ENCODE measurements around the gene MTR.

Gene MTR

DNA sequence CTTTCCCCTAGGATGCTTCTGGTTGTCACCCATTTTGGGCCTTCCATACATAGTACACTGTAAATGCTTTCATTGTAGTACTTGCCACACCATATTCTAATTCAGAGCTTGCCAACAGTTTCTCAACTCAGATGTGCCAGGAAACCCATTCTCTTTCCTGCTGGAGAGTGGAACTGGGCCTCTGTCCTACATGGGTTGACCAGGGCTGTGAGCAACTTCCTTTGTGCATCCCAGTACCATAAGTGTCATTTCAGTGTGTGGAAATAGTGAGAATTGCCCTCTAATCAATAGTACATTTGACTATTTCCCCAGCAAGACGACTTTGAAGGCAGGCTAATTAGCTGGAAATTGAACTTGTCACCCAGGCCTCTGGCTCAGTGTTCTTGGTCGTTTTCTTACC is 74.8 kb downstream of the MTR start:
- Histone ChIP-seq H3K36me3 (ENCODE audit: control insufficient read depth, insufficient read depth, low read length) (no peaks in the 10 kb centered on the region), H3K4me1 (ENCODE audit: control insufficient read depth, insufficient read depth, low read length) (no peaks in the 10 kb centered on the region), H3K27me3 (ENCODE audit: control insufficient read depth, insufficient read depth, low read length) (no peaks in the 10 kb centered on the region), H3K9me3 (ENCODE audit: control insufficient read depth, insufficient read depth, low read length) (no peaks in the 10 kb centered on the region), H3K4me3 (ENCODE audit: low read depth, low read length) (no peak overlapping the region), H3K9ac (ENCODE audit: low read depth, low read length) (no peak overlapping the region)

DNA sequence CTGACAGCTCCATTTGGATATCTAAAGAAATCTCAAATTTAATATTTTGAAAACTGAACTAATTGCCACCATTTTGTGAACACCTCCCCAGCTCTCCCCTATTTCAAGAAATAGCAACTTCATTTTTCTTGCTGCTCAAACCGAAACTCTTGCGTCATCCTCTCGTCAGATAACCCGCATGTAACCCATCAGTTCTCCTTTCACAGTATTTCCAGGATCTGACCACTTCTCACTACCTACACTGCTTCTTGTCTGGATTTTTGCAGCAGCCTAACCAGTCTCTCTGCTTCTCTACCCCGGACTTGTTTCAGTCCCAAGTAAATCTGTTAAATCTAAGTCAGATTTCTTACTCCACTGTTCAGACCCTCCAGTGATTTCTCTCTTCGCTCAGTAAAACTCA is 75.6 kb downstream of the MTR start:
- Histone ChIP-seq H3K9ac (ENCODE audit: low read depth, low read length) (no peak overlapping the region), H3K36me3 (ENCODE audit: control insufficient read depth, insufficient read depth, low read length) (no peaks in the 10 kb centered on the region), H3K27me3 (ENCODE audit: control insufficient read depth, insufficient read depth, low read length) (no peaks in the 10 kb centered on the region), H3K4me1 (ENCODE audit: control insufficient read depth, insufficient read depth, low read length) (no peaks in the 10 kb centered on the region), H3K4me3 (ENCODE audit: low read depth, low read length) (no peak overlapping the region), H3K9me3 (ENCODE audit: control insufficient read depth, insufficient read depth, low read length) (no peaks in the 10 kb centered on the region)

DNA sequence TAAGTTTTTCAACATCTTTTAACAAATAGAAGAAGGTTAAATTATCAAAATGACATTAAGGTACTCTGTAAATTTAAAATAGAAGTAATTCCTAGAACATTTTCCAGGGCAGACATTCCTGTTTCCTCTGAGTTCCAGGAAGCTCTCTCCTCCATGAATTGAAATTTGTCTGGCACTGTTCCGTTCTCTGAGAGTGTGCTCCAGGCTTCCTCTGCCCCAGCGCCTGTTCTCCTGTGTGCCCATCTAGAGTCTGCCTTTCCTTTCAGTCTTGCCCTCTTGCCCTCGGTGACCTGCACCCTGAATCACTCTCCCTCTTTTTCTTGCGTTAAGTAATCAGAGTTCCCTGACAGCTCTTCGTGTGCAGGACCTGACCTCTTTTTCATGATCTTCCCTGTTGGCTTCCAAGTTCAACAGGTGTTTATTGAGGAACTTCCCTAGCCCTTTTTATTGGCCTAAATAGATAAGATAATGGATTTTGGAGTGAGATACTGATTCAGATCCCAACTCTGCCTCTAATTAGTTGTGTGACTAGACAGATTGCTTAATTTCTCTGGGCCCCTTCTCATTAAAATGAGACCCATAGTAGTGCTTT is 77.1 kb downstream of the MTR start:
- Histone ChIP-seq H3K27me3 (ENCODE audit: control insufficient read depth, insufficient read depth, low read length) (no peaks in the 10 kb centered on the region), H3K4me3 (ENCODE audit: low read depth, low read length) (no peak overlapping the region), H3K36me3 (ENCODE audit: control insufficient read depth, insufficient read depth, low read length) (no peaks in the 10 kb centered on the region), H3K9ac (ENCODE audit: low read depth, low read length) (no peak overlapping the region), H3K9me3 (ENCODE audit: control insufficient read depth, insufficient read depth, low read length) (no peaks in the 10 kb centered on the region), H3K4me1 (ENCODE audit: control insufficient read depth, insufficient read depth, low read length) (no peaks in the 10 kb centered on the region)

DNA sequence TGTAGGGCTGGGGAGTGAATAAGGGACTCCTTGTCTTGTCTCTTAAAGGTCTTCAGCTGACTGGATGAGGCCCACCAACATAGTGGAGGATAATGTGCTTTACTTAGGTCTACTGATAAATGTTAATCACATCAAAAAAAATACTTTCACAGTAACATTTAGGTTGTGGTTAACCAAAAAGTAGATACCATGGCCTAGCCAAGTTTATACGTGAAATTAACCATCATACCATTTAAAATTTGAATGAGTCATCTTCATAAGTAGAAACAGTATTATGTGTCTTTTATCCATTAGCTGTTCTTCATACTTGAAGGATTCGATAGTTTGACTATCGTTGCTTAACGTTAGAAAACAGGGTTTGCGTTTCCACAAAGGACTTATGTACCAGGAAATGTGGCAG is 80.9 kb downstream of the MTR start:
- H3K4me3 ChIP-seq (ENCODE audit: low read depth, low read length): no peak overlapping the region
- no peaks in the 10 kb centered on the region for H3K9me3 ChIP-seq (ENCODE audit: control insufficient read depth, insufficient read depth, low read length)
- no peaks in the 10 kb centered on the region for H3K27me3 ChIP-seq (ENCODE audit: control insufficient read depth, insufficient read depth, low read length)
- no peak overlapping the region for H3K9ac ChIP-seq (ENCODE audit: low read depth, low read length)
- H3K4me1 ChIP-seq (ENCODE audit: control insufficient read depth, insufficient read depth, low read length): no peaks in the 10 kb centered on the region
- H3K36me3 ChIP-seq (ENCODE audit: control insufficient read depth, insufficient read depth, low read length): no peaks in the 10 kb centered on the region

DNA sequence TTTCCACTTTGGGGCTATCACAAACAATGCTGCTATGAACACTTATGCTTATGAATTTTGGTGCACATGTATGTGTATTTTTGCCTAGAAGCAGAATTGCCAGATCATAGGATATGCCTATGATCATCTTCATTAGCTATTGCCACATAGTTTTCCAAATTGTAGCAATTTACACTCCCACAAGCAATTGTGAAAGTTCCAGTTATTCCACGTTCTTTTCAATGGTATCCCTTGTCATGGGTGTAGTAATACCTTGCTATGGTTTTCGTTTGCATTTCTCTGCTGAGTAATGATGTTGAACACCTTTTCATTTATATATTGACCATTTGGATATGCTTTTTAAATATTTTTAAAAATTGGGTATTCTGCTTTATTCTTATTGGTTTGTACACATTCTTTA is 82.6 kb downstream of the MTR start:
- no peak overlapping the region for H3K4me3 ChIP-seq (ENCODE audit: low read depth, low read length)
- no peaks in the 10 kb centered on the region for H3K9me3 ChIP-seq (ENCODE audit: control insufficient read depth, insufficient read depth, low read length)
- no peaks in the 10 kb centered on the region for H3K4me1 ChIP-seq (ENCODE audit: control insufficient read depth, insufficient read depth, low read length)
- H3K27me3 ChIP-seq (ENCODE audit: control insufficient read depth, insufficient read depth, low read length): no peaks in the 10 kb centered on the region
- no peak overlapping the region for H3K9ac ChIP-seq (ENCODE audit: low read depth, low read length)
- no peaks in the 10 kb centered on the region for H3K36me3 ChIP-seq (ENCODE audit: control insufficient read depth, insufficient read depth, low read length)

DNA sequence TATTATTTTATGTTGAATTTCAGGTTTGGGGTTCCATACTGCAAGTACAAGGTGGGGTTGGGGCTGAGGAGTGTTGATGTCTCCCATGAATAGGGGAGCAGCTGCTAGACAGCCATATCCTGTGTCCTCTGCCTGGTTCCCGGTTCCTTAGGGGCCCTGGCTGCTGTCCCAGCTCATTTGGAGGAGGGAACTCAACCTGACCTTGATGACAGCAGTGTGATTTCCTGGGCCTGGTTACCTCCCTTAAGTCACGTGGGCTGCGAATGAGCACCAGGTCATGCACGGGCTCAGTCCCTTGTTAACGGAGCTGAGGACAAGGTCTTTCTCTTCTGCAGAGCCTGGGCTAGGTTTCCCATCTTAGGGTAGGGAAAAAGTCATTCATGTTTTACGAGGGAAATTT is 85.1 kb downstream of the MTR start:
- Histone ChIP-seq H3K4me3 (ENCODE audit: low read depth, low read length) (no peak overlapping the region), H3K36me3 (ENCODE audit: control insufficient read depth, insufficient read depth, low read length) (no peaks in the 10 kb centered on the region), H3K9me3 (ENCODE audit: control insufficient read depth, insufficient read depth, low read length) (no peaks in the 10 kb centered on the region), H3K9ac (ENCODE audit: low read depth, low read length) (no peak overlapping the region), H3K4me1 (ENCODE audit: control insufficient read depth, insufficient read depth, low read length) (no peaks in the 10 kb centered on the region), H3K27me3 (ENCODE audit: control insufficient read depth, insufficient read depth, low read length) (no peaks in the 10 kb centered on the region)

DNA sequence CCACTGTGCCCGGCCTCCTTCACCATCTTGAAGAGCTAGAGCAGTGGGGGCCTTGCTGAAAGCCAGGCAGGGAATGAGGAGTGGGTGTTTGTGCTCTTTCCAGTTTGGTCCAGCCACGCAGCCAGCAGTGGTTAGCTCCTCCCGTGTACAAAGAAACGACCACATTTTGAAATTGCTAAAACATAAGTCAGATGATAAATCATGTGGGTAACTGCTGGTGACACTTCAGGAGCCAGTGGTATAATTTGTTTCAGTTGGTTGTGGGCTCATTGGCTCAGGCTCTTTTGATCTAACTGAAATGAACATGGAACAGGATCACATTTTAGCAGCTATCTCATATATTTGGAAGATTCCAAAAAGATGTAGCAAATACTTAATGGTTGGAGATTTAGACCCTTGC is 87.6 kb downstream of the MTR start:
- Histone ChIP-seq H3K27me3 (ENCODE audit: control insufficient read depth, insufficient read depth, low read length) (no peaks in the 10 kb centered on the region), H3K4me3 (ENCODE audit: low read depth, low read length) (no peak overlapping the region), H3K36me3 (ENCODE audit: control insufficient read depth, insufficient read depth, low read length) (no peaks in the 10 kb centered on the region), H3K9me3 (ENCODE audit: control insufficient read depth, insufficient read depth, low read length) (no peaks in the 10 kb centered on the region), H3K4me1 (ENCODE audit: control insufficient read depth, insufficient read depth, low read length) (no peaks in the 10 kb centered on the region), H3K9ac (ENCODE audit: low read depth, low read length) (no peak overlapping the region)

DNA sequence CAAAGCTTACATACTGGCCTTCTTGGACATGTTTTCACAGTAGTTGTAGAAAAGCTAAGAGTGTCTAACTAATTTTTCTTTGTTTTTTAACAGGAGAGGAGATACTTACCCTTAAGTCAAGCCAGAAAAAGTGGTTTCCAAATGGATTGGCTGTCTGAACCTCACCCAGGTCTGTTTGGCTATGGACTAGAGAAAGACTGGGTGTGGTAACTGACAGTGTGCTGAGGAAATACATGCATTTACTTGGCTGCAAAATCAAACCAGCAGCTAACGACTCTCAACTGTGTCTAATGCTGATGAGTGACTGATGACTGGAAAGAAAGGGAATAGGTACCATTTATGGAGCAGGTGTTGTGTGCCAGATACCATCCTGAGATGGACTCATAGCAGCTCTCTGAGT is 91.1 kb downstream of the MTR start:
- no peak overlapping the region for H3K9ac ChIP-seq (ENCODE audit: low read depth, low read length)
- H3K4me3 ChIP-seq (ENCODE audit: low read depth, low read length): no peak overlapping the region
- no peaks in the 10 kb centered on the region for H3K4me1 ChIP-seq (ENCODE audit: control insufficient read depth, insufficient read depth, low read length)
- no peaks in the 10 kb centered on the region for H3K9me3 ChIP-seq (ENCODE audit: control insufficient read depth, insufficient read depth, low read length)
- no peaks in the 10 kb centered on the region for H3K36me3 ChIP-seq (ENCODE audit: control insufficient read depth, insufficient read depth, low read length)
- no peaks in the 10 kb centered on the region for H3K27me3 ChIP-seq (ENCODE audit: control insufficient read depth, insufficient read depth, low read length)

DNA sequence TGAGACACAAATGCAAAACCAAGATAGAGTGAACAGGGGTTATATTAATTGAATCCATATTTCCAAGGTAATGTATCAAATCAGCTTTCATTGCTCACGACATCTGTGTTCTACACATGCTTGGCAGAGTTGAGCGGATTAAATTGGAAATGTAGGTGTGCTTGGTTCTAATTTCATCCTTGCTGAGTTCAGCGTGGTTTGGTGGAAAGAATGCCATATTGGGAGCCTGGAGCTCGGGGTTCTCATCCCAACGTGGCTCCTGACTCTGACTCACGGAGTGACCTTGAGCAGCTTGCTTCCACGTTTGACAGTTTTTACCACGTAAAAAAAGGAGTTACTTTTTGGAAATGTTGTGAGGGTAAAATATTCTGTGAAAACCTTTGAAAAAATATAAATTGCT is 92.0 kb downstream of the MTR start:
- H3K27me3 ChIP-seq (ENCODE audit: control insufficient read depth, insufficient read depth, low read length): no peaks in the 10 kb centered on the region
- peaks cover 2% of the 10 kb centered on the region for H3K36me3 ChIP-seq (ENCODE audit: control insufficient read depth, insufficient read depth, low read length)
- H3K4me1 ChIP-seq (ENCODE audit: control insufficient read depth, insufficient read depth, low read length): no peaks in the 10 kb centered on the region
- H3K9ac ChIP-seq (ENCODE audit: low read depth, low read length): no peak overlapping the region
- no peak overlapping the region for H3K4me3 ChIP-seq (ENCODE audit: low read depth, low read length)
- no peaks in the 10 kb centered on the region for H3K9me3 ChIP-seq (ENCODE audit: control insufficient read depth, insufficient read depth, low read length)

DNA sequence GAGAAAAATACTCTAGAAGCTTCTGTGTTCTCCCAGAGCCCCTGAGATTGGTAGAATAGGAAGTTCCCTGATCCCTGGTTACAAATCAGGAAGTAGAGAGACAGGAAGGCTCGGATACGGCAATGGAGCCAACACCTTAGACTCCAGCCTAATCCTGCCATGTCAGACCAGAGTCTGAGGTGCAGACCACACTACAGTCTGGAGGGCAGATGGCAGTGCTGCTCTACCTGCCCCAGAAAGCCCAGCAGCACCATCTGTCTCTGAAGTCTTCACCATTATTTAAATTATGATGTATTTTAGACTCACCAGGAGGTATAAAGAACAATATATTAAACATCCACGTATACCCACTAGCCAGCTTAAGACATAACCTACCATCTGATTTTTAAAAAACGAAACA is 93.0 kb downstream of the MTR start:
- H3K36me3 ChIP-seq (ENCODE audit: control insufficient read depth, insufficient read depth, low read length): peaks cover 4% of the 10 kb centered on the region
- H3K27me3 ChIP-seq (ENCODE audit: control insufficient read depth, insufficient read depth, low read length): no peaks in the 10 kb centered on the region

DNA sequence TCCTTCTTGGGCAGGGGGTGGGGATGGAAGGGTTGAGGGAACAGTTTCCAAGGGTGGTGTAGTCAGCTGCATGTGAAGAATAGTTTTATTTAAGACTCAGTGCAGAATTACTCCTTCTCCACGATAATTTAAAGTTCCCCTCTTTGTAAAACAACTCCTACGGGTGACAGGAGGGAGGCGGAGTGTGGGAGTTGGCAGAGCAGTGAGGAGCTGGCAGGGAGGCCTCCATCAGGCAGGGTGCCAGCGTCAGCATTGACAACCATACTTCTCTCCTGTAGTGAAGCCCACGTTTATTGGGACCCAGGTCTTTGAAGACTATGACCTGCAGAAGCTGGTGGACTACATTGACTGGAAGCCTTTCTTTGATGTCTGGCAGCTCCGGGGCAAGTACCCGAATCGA is 93.8 kb downstream of the MTR start:
- Histone ChIP-seq H3K36me3 (ENCODE audit: control insufficient read depth, insufficient read depth, low read length) (peaks cover 4% of the 10 kb centered on the region), H3K9ac (ENCODE audit: low read depth, low read length) (no peak overlapping the region), H3K9me3 (ENCODE audit: control insufficient read depth, insufficient read depth, low read length) (no peaks in the 10 kb centered on the region), H3K4me3 (ENCODE audit: low read depth, low read length) (no peak overlapping the region), H3K4me1 (ENCODE audit: control insufficient read depth, insufficient read depth, low read length) (no peaks in the 10 kb centered on the region), H3K27me3 (ENCODE audit: control insufficient read depth, insufficient read depth, low read length) (no peaks in the 10 kb centered on the region)

More for the DNA sequence above, 93.0 kb downstream of the MTR start:
- Histone ChIP-seq H3K4me3 (ENCODE audit: low read depth, low read length) (no peak overlapping the region), H3K4me1 (ENCODE audit: control insufficient read depth, insufficient read depth, low read length) (no peaks in the 10 kb centered on the region), H3K9ac (ENCODE audit: low read depth, low read length) (no peak overlapping the region), H3K9me3 (ENCODE audit: control insufficient read depth, insufficient read depth, low read length) (no peaks in the 10 kb centered on the region)

DNA sequence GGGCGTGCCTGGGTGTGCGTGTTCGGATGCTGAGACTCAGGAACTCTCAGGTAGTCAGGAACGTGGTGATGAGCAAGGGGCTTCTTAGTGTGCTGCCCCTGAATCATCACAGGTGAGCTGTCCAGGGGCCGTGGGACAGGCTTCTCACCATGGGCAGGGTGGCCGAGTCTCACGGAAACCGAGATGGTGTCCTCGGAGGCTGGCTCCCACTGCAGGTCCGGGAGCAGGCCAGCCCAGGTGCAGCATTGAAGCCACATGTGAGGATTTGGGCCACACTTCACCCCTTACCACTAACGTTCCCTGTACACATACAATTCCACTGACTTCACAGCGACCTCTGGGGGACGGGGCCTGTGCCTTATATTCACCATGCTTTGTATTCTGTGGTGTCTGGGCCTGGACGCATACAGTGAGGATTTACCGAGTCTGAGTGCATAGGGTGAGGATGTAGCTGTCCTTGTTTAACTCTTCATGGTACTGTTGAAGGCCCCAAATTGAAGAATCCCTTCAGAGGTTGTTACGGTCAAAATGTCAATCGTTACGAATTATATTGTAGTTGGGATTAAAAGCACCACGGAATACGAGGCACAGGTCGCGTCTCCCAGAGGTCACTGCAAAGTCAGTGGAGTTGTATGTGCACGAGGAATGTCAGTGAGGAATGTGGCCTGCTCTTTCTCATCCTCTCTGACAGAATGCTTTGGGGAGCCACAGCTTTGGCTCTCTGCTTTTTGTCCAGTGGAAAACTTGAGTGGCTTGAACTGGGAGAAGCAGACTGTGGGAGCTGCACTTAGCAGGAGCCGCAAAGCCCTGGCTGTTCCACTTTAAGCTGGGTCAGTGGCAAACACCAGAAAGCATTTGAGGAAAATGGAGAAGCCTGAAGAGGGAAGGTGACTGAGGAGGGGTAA is 95.3 kb downstream of the MTR start:
- Histone ChIP-seq H3K27me3 (ENCODE audit: control insufficient read depth, insufficient read depth, low read length) (no peaks in the 10 kb centered on the region), H3K4me1 (ENCODE audit: control insufficient read depth, insufficient read depth, low read length) (no peaks in the 10 kb centered on the region), H3K9ac (ENCODE audit: low read depth, low read length) (no peak overlapping the region), H3K9me3 (ENCODE audit: control insufficient read depth, insufficient read depth, low read length) (no peaks in the 10 kb centered on the region), H3K4me3 (ENCODE audit: low read depth, low read length) (no peak overlapping the region), H3K36me3 (ENCODE audit: control insufficient read depth, insufficient read depth, low read length) (peaks cover 6% of the 10 kb centered on the region)

Data from iPS-15b (cell line).